KMS-11 (cell line): Measurements from ENCODE around the gene PTPRR.

Source experiments
- H2AFZ ChIP-seq: fragments of 200-600 bp; sonication (generic); 2 replicates; pipeline ENCODE4 v1.6.1; 2016; ENCODE audit warnings: antibody characterized with exemption, mixed run types, low read depth
- H3K27ac ChIP-seq: fragments of 200-600 bp; sonication (generic); 2 replicates; pipeline ENCODE4 v1.6.1; 2016; ENCODE audit warnings: mild to moderate bottlenecking, mixed run types
- H3K27me3 ChIP-seq: fragments of 200-600 bp; sonication (generic); 2 replicates; pipeline ENCODE4 v1.6.1; 2017; ENCODE audit warnings: mild to moderate bottlenecking, low read depth, mixed run types, moderate library complexity; ENCODE audit not compliant: insufficient read depth
- H3K36me3 ChIP-seq: fragments of 200-600 bp; sonication (generic); 2 replicates; pipeline ENCODE4 v1.6.1; 2017; ENCODE audit warnings: mild to moderate bottlenecking, mixed run types; ENCODE audit not compliant: insufficient read depth
- H3K4me1 ChIP-seq: fragments of 200-600 bp; sonication (generic); 2 replicates; pipeline ENCODE4 v1.6.1; 2016; ENCODE audit warnings: mild to moderate bottlenecking, low read depth, mixed run types; ENCODE audit not compliant: poor library complexity, severe bottlenecking
- H3K4me2 ChIP-seq: fragments of 200-600 bp; sonication (generic); 2 replicates; pipeline ENCODE4 v1.7.0; 2016; ENCODE audit warnings: mild to moderate bottlenecking, mixed run types
- H3K4me3 ChIP-seq: fragments of 200-600 bp; sonication (generic); IDR thresholded peaks from 2 replicates; pipeline ENCODE4 v1.6.1; 2017; ENCODE audit warnings: low read depth, low read length, mixed read lengths; ENCODE audit not compliant: insufficient read depth
- H3K79me2 ChIP-seq: fragments of 200-600 bp; sonication (generic); 2 replicates; pipeline ENCODE4 v1.6.1; 2016; ENCODE audit warnings: low read depth, mixed run types; ENCODE audit not compliant: insufficient read depth
- H3K9ac ChIP-seq: fragments of 200-600 bp; sonication (generic); 2 replicates; pipeline ENCODE4 v1.6.1; 2016; ENCODE audit warnings: mild to moderate bottlenecking, mixed run types
- H4K20me1 ChIP-seq: fragments of 200-600 bp; sonication (generic); 2 replicates; pipeline ENCODE4 v1.6.1; 2016; ENCODE audit warnings: mild to moderate bottlenecking, mixed run types; ENCODE audit not compliant: insufficient read depth
- TF ChIP-seq, protein P1 (sequence below): fragments of 200-600 bp; sonication (generic); conservative IDR thresholded peaks from 2 replicates; pipeline ENCODE4 v1.6.1; 2017; ENCODE audit warnings: low read depth, mild to moderate bottlenecking, antibody characterized with exemption, low read length, moderate library complexity, mixed read lengths

PTPRR gene

GRCh38 chr12:70638639-70639360 lies 281.7 kb downstream of the PTPRR start:
- Histone ChIP-seq H3K36me3 (no peaks in the 10 kb centered on the region), H3K4me2 (no peak overlapping the region), H2AFZ (no peak overlapping the region)

DNA sequence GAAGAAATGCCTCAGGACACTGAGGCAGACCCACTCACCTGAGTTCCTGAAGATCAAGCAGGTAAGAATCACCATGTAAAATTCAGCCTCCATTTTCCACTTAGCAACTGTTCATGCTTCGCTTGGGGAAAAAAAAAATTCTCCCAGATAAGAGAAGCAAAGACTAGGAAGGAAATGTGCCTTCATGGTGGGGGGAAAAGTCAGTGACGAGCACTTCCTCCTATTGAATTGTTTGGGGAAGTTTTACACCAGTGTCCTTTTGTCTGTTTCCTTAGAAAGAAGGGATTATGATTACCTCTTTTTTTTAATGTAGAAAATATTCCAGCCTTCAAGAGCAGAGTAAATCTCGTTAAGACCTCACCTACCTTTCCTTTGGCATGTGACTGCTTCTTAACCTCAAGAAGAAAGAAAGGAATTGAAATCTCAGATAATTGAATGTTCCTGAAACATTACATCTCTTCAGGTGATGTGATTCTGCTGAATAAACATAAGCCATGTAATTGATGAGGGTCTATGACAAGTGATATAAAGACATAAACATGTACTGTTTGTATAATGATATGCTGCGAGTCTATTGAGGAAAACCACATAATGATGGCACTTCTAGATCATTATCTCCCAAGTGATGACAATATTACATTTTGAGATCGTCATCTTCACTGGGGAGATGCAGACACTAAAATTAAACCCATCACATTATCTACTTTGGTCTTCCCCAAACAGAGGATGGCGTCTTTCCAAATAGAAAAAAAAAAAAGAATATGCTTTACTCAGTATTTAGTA lies 283.0 kb downstream of the PTPRR start, which contains the start of gene PTPRB:
Gene PTPRB (minus strand): TSS at position 127 of the 783 bp plus-strand sequence. CDS start 34 bp downstream, at position 93.
- Histone ChIP-seq H3K9ac (no peak within 1 kb of the TSS), H3K79me2 (no peaks in the 10 kb centered on the region), H2AFZ (no peak within 1 kb of the TSS), H3K27me3 (no peaks in the 10 kb centered on the region), H3K4me2 (no peak within 1 kb of the TSS), H3K4me1 (no peaks in the 10 kb centered on the region), H4K20me1 (no peaks in the 10 kb centered on the region), H3K4me3 (no peak within 1 kb of the TSS), H3K27ac (no peak within 1 kb of the TSS), H3K36me3 (no peaks in the 10 kb centered on the region)
- TF ChIP-seq, protein P1, sequence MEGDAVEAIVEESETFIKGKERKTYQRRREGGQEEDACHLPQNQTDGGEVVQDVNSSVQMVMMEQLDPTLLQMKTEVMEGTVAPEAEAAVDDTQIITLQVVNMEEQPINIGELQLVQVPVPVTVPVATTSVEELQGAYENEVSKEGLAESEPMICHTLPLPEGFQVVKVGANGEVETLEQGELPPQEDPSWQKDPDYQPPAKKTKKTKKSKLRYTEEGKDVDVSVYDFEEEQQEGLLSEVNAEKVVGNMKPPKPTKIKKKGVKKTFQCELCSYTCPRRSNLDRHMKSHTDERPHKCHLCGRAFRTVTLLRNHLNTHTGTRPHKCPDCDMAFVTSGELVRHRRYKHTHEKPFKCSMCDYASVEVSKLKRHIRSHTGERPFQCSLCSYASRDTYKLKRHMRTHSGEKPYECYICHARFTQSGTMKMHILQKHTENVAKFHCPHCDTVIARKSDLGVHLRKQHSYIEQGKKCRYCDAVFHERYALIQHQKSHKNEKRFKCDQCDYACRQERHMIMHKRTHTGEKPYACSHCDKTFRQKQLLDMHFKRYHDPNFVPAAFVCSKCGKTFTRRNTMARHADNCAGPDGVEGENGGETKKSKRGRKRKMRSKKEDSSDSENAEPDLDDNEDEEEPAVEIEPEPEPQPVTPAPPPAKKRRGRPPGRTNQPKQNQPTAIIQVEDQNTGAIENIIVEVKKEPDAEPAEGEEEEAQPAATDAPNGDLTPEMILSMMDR: no peak

More at GRCh38 chr12:70638639-70639360, 281.7 kb downstream of the PTPRR start:
- Histone ChIP-seq H3K27ac (no peak overlapping the region), H3K27me3 (no peaks in the 10 kb centered on the region), H3K79me2 (no peaks in the 10 kb centered on the region), H4K20me1 (no peaks in the 10 kb centered on the region), H3K9ac (no peak overlapping the region), H3K4me1 (no peaks in the 10 kb centered on the region), H3K4me3 (no peak overlapping the region)
- TF ChIP-seq, protein P1: no peak

DNA sequence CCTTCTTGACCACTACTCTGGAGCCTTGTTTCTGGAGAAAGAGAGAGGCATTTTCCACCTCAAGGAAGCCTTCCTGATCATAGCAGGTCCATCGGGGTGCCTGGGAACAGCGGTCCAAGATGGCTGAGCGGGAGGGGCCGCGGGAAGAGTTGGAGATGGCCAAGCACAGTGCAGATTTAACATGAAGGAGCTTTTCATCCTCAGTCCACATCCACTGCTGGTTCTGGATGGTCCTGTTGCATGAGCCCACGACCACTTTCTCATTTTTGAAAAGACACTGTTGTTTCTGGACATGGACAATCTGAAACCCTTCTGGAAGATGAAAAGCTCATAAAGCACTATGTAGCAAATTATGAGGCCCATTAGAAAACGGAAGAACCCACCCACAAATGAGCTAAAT lies 284.8 kb downstream of the PTPRR start:
- Histone ChIP-seq H3K27ac (no peak overlapping the region), H3K4me1 (no peaks in the 10 kb centered on the region), H3K79me2 (no peaks in the 10 kb centered on the region), H3K36me3 (no peaks in the 10 kb centered on the region), H3K4me2 (no peak overlapping the region), H3K4me3 (no peak overlapping the region), H2AFZ (no peak overlapping the region), H4K20me1 (no peaks in the 10 kb centered on the region), H3K9ac (no peak overlapping the region), H3K27me3 (no peaks in the 10 kb centered on the region)
- TF ChIP-seq, protein P1: no peak

- H2AFZ ChIP-seq: no peak overlapping the region
- no peaks in the 10 kb centered on the region for H3K79me2 ChIP-seq
- no peaks in the 10 kb centered on the region for H4K20me1 ChIP-seq
- no peaks in the 10 kb centered on the region for H3K4me1 ChIP-seq
- no peak overlapping the region for H3K4me2 ChIP-seq
- H3K9ac ChIP-seq: no peak overlapping the region
- TF ChIP-seq, protein P1: no peak
- H3K36me3 ChIP-seq: no peaks in the 10 kb centered on the region
- H3K27ac ChIP-seq: no peak overlapping the region
- no peaks in the 10 kb centered on the region for H3K27me3 ChIP-seq
- no peak overlapping the region for H3K4me3 ChIP-seq
Measured at GRCh38 chr12:70628701-70629480, 291.6 kb downstream of the PTPRR start.
